ENCODE measurements around the gene CCDC187. TPM values are rescaled to one million over a fixed set of nuclear protein-coding genes. Genes with fewer than 3 reads are reported as not detected.

CCDC187 gene
- polyA plus RNA-seq, 1 donor from 2014 or later, result not detected

DNA sequence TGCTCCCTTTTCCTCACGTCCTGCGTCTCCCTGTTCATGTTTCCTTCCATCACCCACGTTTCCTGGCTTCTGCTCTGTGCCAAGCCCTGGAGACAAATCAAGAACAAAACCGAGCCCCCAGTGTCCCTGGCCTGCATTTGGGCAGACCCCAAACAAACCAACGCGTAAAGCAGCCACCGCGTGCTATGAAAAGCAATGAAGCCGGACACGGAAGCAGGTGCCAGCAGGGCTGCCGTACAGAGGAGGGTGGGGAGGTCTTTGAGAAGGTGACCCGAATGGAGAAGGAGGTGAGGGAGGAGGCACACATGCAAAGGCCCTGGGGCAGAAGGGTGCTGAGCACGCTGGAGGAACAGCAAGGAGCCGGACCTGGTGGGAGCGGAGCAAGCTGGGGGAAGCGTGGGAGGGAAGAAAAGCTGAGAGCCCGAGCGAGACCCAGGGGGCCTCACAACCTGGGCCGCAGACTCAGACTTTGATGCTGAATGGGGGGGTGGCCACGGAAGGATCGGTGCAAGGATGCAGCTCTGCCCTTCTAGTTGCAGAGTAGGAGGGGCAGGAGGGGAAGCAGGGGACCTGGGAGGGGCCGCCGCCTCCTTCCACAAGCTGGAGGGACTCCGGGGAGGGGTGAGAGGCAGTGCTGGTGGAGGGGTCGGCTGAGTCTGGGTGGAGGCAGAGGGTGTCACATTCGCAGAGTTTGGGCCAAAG, 56.9 kb downstream of the CCDC187 start:
- Histone ChIP-seq H3F3A (ENCODE audit: insufficient read depth, low read length, poor library complexity, severe bottlenecking) (no peaks in the 10 kb centered on the region), H3K9me2 (ENCODE audit: insufficient read depth, low read length) (no peaks in the 10 kb centered on the region), H3K9me3 (ENCODE audit: low read length) (no peaks in the 10 kb centered on the region), H4K20me1 (ENCODE audit: insufficient read depth) (no peaks in the 10 kb centered on the region), H3K4me2 (ENCODE audit: low read length) (no peak overlapping the region), H3K36me3 (ENCODE audit: insufficient read depth, low read length) (no peaks in the 10 kb centered on the region), H3K27ac (ENCODE audit: low read length) (no peak overlapping the region), H3K9ac (ENCODE audit: low read length) (no peak overlapping the region), H3K27me3 (ENCODE audit: insufficient read depth, low read depth, low read length) (no peaks in the 10 kb centered on the region), H2AFZ (ENCODE audit: low read depth, low read length) (no peak overlapping the region), H3K4me3 (ENCODE audit: low read length) (no peak overlapping the region), H3K79me2 (replicated peaks; ENCODE audit: insufficient read depth, low read length) (peaks cover 24% of the 10 kb centered on the region)
- no peak for TF ChIP-seq EZH2 (IDR thresholded peaks at IDR 0.05; ENCODE audit: borderline replicate concordance, insufficient read depth, low read length, poor library complexity, severe bottlenecking)
- no peak for TF ChIP-seq POLR2AphosphoS5 (IDR thresholded peaks at IDR 0.05)

GRCh38 chr9:136245219-136246150, 58.4 kb downstream of the CCDC187 start, which contains the start of gene QSOX2:
Gene QSOX2, minus strand, starts transcription at chr9:136245812. Its CDS starts 9 bp downstream, at chr9:136245803.
- Histone ChIP-seq H4K20me1 (ENCODE audit: insufficient read depth) (no peaks in the 10 kb centered on the region), H3K9ac (ENCODE audit: low read length) (peak within 1 kb of the TSS; percentile 66), H3K4me2 (ENCODE audit: low read length) (peak within 1 kb of the TSS; percentile 83), H3K36me3 (ENCODE audit: insufficient read depth, low read length) (no peaks in the 10 kb centered on the region), H3K9me3 (ENCODE audit: low read length) (no peaks in the 10 kb centered on the region), H3K9me2 (ENCODE audit: insufficient read depth, low read length) (no peaks in the 10 kb centered on the region), H2AFZ (ENCODE audit: low read depth, low read length) (peak within 1 kb of the TSS; percentile 4), H3K27ac (ENCODE audit: low read length) (peak within 1 kb of the TSS; percentile 8), H3K27me3 (ENCODE audit: insufficient read depth, low read depth, low read length) (no peaks in the 10 kb centered on the region), H3K79me2 (replicated peaks; ENCODE audit: insufficient read depth, low read length) (peaks cover 29% of the 10 kb centered on the region), H3K4me3 (ENCODE audit: low read length) (peak within 1 kb of the TSS; percentile 83), H3F3A (ENCODE audit: insufficient read depth, low read length, poor library complexity, severe bottlenecking) (no peaks in the 10 kb centered on the region)
- peak; percentile 49 for TF ChIP-seq TAF1 (IDR thresholded peaks at IDR 0.05; ENCODE audit: low read depth)
- TF ChIP-seq POLR2AphosphoS5 (IDR thresholded peaks at IDR 0.05), result peak; percentile 66
- TF ChIP-seq, protein P1, sequence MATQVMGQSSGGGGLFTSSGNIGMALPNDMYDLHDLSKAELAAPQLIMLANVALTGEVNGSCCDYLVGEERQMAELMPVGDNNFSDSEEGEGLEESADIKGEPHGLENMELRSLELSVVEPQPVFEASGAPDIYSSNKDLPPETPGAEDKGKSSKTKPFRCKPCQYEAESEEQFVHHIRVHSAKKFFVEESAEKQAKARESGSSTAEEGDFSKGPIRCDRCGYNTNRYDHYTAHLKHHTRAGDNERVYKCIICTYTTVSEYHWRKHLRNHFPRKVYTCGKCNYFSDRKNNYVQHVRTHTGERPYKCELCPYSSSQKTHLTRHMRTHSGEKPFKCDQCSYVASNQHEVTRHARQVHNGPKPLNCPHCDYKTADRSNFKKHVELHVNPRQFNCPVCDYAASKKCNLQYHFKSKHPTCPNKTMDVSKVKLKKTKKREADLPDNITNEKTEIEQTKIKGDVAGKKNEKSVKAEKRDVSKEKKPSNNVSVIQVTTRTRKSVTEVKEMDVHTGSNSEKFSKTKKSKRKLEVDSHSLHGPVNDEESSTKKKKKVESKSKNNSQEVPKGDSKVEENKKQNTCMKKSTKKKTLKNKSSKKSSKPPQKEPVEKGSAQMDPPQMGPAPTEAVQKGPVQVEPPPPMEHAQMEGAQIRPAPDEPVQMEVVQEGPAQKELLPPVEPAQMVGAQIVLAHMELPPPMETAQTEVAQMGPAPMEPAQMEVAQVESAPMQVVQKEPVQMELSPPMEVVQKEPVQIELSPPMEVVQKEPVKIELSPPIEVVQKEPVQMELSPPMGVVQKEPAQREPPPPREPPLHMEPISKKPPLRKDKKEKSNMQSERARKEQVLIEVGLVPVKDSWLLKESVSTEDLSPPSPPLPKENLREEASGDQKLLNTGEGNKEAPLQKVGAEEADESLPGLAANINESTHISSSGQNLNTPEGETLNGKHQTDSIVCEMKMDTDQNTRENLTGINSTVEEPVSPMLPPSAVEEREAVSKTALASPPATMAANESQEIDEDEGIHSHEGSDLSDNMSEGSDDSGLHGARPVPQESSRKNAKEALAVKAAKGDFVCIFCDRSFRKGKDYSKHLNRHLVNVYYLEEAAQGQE (IDR thresholded peaks at IDR 0.05; ENCODE audit: borderline replicate concordance), result no peak
- TF ChIP-seq EZH2 (IDR thresholded peaks at IDR 0.05; ENCODE audit: borderline replicate concordance, insufficient read depth, low read length, poor library complexity, severe bottlenecking), result no peak
- peak; percentile 18 for TF ChIP-seq RAD21 (conservative IDR thresholded peaks at IDR 0.05)
- TF ChIP-seq, protein P2, sequence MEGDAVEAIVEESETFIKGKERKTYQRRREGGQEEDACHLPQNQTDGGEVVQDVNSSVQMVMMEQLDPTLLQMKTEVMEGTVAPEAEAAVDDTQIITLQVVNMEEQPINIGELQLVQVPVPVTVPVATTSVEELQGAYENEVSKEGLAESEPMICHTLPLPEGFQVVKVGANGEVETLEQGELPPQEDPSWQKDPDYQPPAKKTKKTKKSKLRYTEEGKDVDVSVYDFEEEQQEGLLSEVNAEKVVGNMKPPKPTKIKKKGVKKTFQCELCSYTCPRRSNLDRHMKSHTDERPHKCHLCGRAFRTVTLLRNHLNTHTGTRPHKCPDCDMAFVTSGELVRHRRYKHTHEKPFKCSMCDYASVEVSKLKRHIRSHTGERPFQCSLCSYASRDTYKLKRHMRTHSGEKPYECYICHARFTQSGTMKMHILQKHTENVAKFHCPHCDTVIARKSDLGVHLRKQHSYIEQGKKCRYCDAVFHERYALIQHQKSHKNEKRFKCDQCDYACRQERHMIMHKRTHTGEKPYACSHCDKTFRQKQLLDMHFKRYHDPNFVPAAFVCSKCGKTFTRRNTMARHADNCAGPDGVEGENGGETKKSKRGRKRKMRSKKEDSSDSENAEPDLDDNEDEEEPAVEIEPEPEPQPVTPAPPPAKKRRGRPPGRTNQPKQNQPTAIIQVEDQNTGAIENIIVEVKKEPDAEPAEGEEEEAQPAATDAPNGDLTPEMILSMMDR (IDR thresholded peaks at IDR 0.05; ENCODE audit: poor library complexity, severe bottlenecking), result no peak
- TF ChIP-seq EP300 (conservative IDR thresholded peaks at IDR 0.05; ENCODE audit: poor library complexity, severe bottlenecking), result no peak
- TF ChIP-seq SMC3 (conservative IDR thresholded peaks at IDR 0.05; ENCODE audit: poor library complexity), result no peak
- TF ChIP-seq MXI1 (conservative IDR thresholded peaks at IDR 0.05; ENCODE audit: poor library complexity, severe bottlenecking), result peak; percentile 95

Measured in neural cell (in vitro differentiated cells).